SK-N-MC (cell line): ENCODE results near the gene CACNA1H.

Experiments used
- DNase-seq: peaks from one replicate; pipeline ENCODE4 v3.0.0-alpha.2; 2011; ENCODE audit warnings: low read depth, low spot score
- H3K27ac ChIP-seq: fragments of 200-600 bp; sonication (generic); 2 replicates; pipeline ENCODE4 v1.5.1; 2016; ENCODE audit warnings: mixed run types
- H3K36me3 ChIP-seq: fragments of 200-600 bp; sonication (generic); 2 replicates; pipeline ENCODE4 v1.6.1; 2017; ENCODE audit warnings: antibody characterized with exemption, low read length, mixed read lengths; ENCODE audit not compliant: insufficient read depth
- H3K4me3 ChIP-seq: fragments of 200-600 bp; sonication (generic); 2 replicates; pipeline ENCODE4 v1.5.1; 2016
- H3K9ac ChIP-seq: fragments of 200-600 bp; sonication (generic); 2 replicates; pipeline ENCODE4 v1.8.0; 2017; ENCODE audit warnings: mixed run types, mixed read lengths; ENCODE audit not compliant: insufficient read length
- H3K9me3 ChIP-seq: fragments of 200-600 bp; sonication (generic); 2 replicates; pipeline ENCODE4 v1.6.1; 2017; ENCODE audit warnings: low read depth, mild to moderate bottlenecking, antibody characterized with exemption, low read length, moderate library complexity, mixed read lengths
- EZH2 ChIP-seq: fragments of 200-600 bp; sonication (generic); IDR thresholded peaks from one replicate; pipeline ENCODE4 v1.6.1; 2017; ENCODE audit warnings: antibody characterized with exemption
- FOXP2 ChIP-seq: optimal IDR thresholded peaks from 2 replicates; pipeline ENCODE3; 2011; ENCODE audit warnings: mild to moderate bottlenecking, moderate library complexity; ENCODE audit not compliant: insufficient read depth; ENCODE audit errors: extremely low read length, control extremely low read depth
- POLR2AphosphoS5 ChIP-seq: IDR thresholded peaks from 2 replicates; pipeline ENCODE4 v1.6.1; 2012; ENCODE audit warnings: mild to moderate bottlenecking, low read depth, low read length, borderline replicate concordance

Gene CACNA1H

GRCh38 chr16:1112506-1113184 is 40.3 kb upstream of the CACNA1H start:
- no peak overlapping the region for H3K27ac ChIP-seq
- no peaks in the 10 kb centered on the region for H3K9me3 ChIP-seq
- H3K4me3 ChIP-seq = no peak overlapping the region
- no peak for DNase-seq
- no peaks in the 10 kb centered on the region for H3K36me3 ChIP-seq
- H3K9ac ChIP-seq = no peak overlapping the region
- TF ChIP-seq POLR2AphosphoS5 (no peak), EZH2 (no peak), FOXP2 (no peak)

- Histone ChIP-seq H3K27ac (no peak overlapping the region), H3K9ac (no peak overlapping the region), H3K9me3 (no peaks in the 10 kb centered on the region), H3K36me3 (no peaks in the 10 kb centered on the region), H3K4me3 (no peak overlapping the region)
- no peak for TF ChIP-seq POLR2AphosphoS5
- TF ChIP-seq FOXP2 = no peak
- no peak for TF ChIP-seq EZH2
- DNase-seq = no peak
Observed at GRCh38 chr16:1113489-1113888, 39.4 kb upstream of the CACNA1H start.

- no peak for DNase-seq
- H3K4me3 ChIP-seq = no peak overlapping the region
- no peak overlapping the region for H3K9ac ChIP-seq
- H3K27ac ChIP-seq = no peak overlapping the region
- H3K36me3 ChIP-seq = no peaks in the 10 kb centered on the region
- no peaks in the 10 kb centered on the region for H3K9me3 ChIP-seq
- no peak for TF ChIP-seq FOXP2
- TF ChIP-seq EZH2 = no peak
- no peak for TF ChIP-seq POLR2AphosphoS5
Observed at GRCh38 chr16:1113889-1114526, 38.9 kb upstream of the CACNA1H start.

GRCh38 chr16:1116693-1117077 is 36.2 kb upstream of the CACNA1H start:
- no peaks in the 10 kb centered on the region for H3K9me3 ChIP-seq
- H3K27ac ChIP-seq = no peak overlapping the region
- H3K4me3 ChIP-seq = no peak overlapping the region
- no peak overlapping the region for H3K9ac ChIP-seq
- TF ChIP-seq EZH2 = no peak
- TF ChIP-seq FOXP2 = no peak
- TF ChIP-seq POLR2AphosphoS5 = no peak
- H3K36me3 ChIP-seq = no peaks in the 10 kb centered on the region
- no peak for DNase-seq

- H3K9me3 ChIP-seq = no peaks in the 10 kb centered on the region
- H3K9ac ChIP-seq = no peak overlapping the region
- H3K36me3 ChIP-seq = no peaks in the 10 kb centered on the region
- TF ChIP-seq POLR2AphosphoS5 = no peak
- TF ChIP-seq FOXP2 = no peak
- no peak for TF ChIP-seq EZH2
- H3K4me3 ChIP-seq = no peak overlapping the region
- no peak overlapping the region for H3K27ac ChIP-seq
- DNase-seq = no peak
Observed at GRCh38 chr16:1117176-1117900, 35.6 kb upstream of the CACNA1H start.

- Histone ChIP-seq H3K27ac (no peak overlapping the region), H3K9ac (no peak overlapping the region), H3K4me3 (no peak overlapping the region), H3K9me3 (no peaks in the 10 kb centered on the region), H3K36me3 (no peaks in the 10 kb centered on the region)
- DNase-seq = no peak
- no peak for TF ChIP-seq EZH2
- no peak for TF ChIP-seq FOXP2
- TF ChIP-seq POLR2AphosphoS5 = no peak
Observed at GRCh38 chr16:1117926-1118325, 35.0 kb upstream of the CACNA1H start.

GRCh38 chr16:1119129-1119528 is 33.8 kb upstream of the CACNA1H start:
- no peak for DNase-seq
- Histone ChIP-seq H3K4me3 (no peak overlapping the region), H3K27ac (no peak overlapping the region), H3K9ac (no peak overlapping the region), H3K9me3 (no peaks in the 10 kb centered on the region), H3K36me3 (no peaks in the 10 kb centered on the region)
- no peak for TF ChIP-seq FOXP2
- TF ChIP-seq EZH2 = no peak
- TF ChIP-seq POLR2AphosphoS5 = no peak

GRCh38 chr16:1119766-1120576 is 32.9 kb upstream of the CACNA1H start:
- Histone ChIP-seq H3K9ac (no peak overlapping the region), H3K36me3 (no peaks in the 10 kb centered on the region), H3K4me3 (no peak overlapping the region), H3K9me3 (no peaks in the 10 kb centered on the region), H3K27ac (no peak overlapping the region)
- DNase-seq = no peak
- no peak for TF ChIP-seq FOXP2
- peak; percentile 8 for TF ChIP-seq EZH2
